Medulla oblongata (tissue), 1 donor: Measurements from ENCODE around the gene ZNF423.
"Not testable (repeated sequence)": the region's sequence is repeated elsewhere in the genome, so short reads cannot be mapped to it uniquely, and the experiment has no call there.

ENCODE experiments used
- DNase-seq: peaks from one replicate; pipeline ENCODE4 v3.0.0-alpha.2; 2015; ENCODE audit errors: extremely low spot score

ZNF423 gene

DNA sequence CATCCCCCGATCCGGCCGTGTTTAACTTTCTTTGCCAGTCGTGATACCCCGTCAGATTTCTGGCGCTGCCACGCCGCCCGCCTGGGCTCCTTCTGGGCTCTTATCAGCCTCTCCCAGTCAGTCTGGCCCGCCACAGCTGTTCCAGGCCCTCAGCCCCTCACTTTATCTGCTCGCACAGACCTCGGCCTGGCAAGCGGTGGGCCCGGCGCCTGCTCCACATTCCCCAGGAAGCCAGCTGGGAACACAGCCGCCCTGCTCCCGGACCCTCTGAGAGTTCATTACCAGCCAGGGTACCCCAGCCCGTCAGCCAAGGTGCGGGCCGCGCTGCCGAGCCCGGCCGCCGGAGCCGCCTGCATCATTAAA lies 157.5 kb downstream of the ZNF423 start:
- DNase-seq, result no peak

DNA sequence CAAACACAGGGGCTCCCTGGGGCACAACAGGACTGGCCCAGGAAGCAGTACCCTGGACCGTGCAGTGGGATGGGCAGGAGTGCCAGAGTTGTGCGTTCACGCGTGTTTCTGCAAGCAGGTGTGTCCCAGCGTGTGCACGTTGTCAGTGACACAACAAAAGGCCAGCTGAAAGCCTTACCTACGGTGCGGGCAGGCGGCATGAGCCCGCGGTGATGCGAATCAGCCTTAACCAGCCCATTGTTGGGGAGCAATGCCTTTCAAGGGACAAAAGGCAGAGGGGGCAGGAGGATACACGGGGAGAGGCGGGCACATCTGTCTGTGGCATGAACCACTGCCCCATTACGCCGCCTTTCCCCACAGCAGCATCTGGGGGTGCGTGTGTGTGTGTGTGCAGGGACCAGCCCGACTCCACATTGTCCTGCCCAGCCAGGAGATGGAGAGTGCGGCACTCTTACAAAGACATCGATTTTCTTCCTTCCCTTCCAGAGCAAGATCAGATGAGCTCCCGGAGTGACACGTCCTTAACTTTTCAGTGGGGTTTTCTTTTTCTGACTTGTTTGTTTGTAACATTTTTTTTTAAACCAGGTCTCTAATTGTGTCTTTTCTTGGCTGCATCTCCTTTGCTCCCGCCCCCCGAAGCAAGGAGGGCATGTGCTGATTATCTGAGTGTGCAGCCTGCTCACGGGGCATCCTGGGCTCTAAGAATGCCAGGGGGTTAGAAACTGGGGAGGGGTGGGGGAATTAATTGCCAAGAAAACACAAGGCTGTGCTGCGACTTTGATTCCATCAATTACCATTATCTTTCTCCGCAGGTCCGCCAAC lies 158.1 kb downstream of the ZNF423 start:
- no peak for DNase-seq

DNA sequence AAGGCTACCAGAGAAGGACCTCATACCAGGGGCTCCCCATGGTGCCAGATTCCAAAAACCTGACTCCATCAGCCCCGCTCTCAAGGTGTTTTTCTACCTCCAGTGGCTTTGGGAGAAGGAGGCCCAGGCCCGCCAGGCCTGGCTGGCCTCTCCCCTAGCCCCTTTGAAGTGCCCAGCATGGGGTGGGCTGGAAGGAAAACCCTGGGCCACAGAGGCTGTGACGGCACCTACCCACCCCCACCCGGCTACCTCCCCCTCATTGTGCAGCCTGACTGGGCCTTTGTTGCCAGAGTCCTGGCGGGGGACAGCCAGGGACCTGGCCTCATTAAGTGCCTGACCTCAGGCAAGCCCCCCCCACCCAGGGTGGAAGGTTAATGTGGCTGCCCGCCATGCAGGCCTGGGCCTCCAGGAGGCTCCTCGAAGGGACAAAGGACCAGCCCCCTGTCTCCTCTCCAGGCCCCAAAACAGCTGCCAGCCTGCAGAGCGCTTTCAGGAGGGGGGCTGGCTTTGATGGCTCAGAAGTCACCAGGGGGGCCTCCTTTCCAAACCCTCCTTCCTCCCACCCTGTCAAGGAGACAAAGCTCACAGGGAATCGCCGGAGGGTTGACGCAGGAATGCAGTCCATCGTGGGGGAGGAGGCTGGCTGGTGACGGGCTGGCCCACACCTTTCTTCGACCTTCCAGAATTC lies 159.4 kb downstream of the ZNF423 start:
- no peak for DNase-seq

DNA sequence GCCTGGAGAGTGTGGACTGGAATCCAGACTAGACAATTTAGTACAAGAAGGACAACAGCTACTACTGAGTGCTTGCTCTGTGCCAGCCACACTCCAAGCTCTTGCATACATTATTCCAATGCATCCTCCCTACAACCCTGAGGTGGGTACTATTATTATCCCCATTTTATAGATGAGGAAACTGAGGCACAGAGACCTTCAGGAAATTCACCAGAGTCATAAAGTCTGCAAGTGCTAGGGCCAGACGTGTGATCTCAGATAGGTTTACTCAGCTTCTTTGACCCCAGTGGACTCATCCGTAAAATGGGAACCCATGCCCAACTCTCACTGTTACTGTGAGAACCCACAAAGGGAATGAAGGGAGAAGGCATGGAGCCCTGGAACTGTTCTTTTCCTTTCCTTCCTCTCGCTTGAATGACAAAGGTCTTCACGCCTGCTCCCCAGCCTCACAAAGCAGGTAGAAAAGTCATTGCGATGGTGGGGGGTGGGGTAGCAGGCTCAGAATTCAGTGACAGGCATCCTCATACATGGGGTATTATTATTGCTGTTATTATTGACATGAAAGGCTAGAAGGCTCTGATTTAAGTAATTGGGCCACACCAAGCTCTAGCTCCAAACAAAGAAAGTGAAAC lies 160.0 kb downstream of the ZNF423 start:
- no peak for DNase-seq

DNA sequence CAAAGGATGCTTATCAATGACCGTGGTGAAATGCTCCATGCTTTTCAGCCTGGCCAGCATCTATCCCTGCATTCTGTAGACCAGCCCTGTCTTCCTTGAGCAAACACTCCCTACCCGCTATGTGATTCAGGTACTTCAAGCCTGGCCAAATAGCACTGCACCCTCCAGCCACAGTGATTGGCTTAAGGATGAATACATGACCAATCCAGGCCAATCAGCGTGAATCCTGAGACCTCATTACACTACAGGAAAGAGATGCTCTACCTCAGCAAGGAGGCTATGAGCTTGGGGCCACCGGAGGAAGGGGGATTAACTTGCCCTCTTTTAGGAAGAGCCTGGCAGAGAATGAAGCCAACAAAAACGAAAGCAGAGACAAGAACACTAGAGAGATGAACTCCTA lies 162.5 kb downstream of the ZNF423 start:
- no peak for DNase-seq

DNA sequence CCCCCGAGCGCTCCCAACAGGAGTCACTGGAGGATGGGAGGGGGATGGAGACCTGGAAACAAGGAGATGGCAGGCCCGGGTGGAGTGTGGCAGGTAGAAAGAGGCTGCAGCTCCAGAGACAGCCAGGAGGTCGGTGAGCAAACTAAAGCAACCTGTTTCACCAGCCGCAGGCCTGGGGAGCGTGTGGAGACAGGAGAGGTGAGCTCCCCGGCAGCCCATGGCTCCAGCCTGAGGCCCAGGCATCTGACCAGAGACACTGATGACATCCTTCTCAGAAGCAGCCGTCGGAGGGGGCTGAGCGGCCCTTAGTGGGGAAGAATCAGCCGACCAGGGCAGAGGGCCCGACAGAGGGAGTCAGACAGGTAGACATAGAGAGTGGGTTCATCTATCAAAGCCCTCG lies 165.1 kb downstream of the ZNF423 start:
- no peak for DNase-seq

DNA sequence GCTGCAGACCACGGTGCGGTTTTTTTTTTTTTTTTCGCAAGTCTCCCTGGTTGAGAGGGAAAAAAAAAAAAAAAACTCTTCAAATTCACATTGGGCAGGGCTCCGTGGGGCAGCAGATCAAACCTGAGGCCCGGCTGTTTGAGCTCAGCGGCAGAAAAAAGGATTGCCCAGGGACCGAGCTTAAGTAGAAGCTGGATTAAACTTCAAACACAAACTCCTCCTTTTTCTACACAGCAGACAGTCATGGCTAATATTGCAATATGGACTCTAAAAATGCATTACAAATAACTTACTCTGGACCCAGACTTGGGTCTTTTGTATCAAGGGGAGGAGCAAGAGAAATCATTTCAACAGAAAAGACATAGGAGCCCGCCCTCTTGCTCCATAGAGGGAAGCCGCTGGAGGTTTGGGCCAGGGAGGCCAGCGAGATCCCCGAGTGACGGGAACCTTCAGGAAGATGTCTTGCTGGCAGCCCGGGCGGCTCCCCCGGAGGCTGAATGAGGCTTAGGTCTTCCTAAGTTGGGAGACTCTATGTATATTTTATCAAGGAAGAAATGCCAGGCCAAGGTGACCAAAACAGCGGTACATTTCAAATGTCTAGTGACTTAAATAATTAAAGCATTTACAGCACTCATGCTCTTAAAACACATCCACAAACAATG lies 167.7 kb downstream of the ZNF423 start:
- DNase-seq, result no peak

DNA sequence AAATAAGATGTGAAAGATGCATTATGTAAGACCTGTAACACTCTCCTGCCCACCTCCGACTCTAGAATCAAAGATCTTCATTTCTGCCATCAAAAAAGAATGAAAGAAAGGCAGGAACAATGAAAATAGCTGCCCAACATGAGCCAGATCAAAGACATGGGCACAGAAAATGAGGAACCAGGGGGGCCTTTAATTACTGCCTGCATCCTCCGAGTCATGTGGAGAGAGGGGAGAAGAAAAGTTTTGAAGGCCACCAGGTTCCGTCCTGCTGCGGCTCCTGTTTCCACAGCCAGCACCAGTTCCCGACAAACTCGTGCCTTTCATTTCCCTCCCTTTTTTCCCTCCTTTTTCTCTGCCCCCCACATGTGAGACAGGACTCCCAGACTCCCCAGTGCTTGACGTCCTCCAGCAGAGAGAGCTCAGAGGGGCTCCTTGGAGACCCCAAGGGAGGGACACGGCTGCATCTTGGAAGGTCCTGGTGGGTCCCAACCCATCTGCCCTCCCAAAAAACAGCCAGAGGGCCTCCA lies 168.4 kb downstream of the ZNF423 start:
- no peak for DNase-seq

DNA sequence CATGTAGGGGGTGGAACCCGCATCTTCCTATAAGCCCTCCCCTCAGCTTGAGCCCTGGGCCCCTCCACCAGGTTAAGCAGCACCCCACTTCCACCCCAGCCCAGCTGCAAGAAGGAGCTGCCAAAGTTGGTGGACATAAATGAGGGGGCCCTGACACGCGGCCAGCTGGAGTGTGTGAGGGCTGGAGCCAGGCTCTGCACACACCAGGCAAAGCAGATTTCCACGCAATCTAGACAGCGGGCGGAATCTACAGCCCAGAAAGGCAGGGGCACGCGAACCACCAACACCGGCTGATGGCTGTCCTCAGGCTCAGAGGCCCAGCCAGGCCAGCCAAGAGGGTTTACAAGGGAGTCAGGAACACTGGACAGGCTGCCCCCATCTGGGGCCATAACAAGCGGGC lies 171.2 kb downstream of the ZNF423 start:
- DNase-seq, result no peak

DNA sequence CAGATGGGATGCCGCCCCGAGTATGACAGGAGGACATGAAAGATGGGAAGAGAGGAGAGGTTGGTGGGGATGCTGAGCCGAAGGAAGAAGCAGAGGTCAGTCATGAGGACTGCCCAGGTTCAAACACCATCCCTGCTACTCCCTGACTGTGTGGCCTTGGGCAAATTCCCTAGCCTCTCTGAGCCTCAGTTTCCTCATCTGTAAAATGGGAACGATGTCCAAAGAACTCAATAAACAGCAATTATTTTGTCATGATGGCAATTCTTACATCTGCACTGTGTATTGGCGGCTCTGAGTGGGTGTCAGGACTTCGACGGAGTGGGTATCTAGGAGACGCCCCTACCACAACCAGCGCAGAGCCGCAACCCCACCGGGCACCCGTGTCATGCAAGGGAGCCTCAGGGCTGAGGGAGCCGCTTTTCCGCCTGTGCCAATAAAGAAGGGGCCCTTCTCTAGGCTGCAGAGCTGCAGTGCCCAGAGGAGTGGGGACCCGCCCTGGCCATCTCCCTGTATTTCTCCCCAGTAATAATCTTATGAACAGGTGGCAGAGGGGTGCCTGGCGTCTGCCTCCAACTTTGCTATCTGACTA lies 173.2 kb downstream of the ZNF423 start:
- no peak for DNase-seq

DNA sequence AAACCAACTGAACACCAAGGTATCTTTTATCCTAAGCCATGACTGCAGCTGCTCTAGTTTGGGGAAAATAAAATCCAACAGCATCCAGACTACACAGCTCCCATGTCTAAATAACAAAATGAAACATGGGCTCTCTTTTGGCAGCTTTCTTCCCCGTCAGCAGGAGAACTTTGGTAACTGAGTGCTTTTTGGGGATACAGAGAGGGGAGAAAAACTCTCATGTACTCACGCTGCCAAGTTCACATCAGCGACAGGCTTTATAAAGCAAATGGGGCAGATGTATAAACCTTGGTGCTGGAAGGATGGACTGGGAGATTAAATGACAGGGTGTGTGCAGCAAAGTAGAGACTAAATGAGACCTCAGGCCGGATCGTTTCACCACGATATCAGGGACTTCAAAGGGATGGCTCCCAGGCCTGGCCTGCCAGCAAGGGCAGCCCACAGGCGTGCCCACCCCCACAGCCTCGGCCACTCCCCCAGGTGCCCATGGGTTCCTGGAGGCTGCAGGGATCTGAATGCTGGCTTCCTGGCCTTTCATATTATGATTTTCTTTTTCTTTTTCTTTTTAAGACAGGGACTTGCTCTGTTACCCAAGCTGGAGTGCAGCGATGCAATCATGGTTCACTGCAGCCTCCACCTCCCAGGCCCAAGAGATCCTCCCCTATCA lies 174.6 kb downstream of the ZNF423 start:
- no peak for DNase-seq

DNA sequence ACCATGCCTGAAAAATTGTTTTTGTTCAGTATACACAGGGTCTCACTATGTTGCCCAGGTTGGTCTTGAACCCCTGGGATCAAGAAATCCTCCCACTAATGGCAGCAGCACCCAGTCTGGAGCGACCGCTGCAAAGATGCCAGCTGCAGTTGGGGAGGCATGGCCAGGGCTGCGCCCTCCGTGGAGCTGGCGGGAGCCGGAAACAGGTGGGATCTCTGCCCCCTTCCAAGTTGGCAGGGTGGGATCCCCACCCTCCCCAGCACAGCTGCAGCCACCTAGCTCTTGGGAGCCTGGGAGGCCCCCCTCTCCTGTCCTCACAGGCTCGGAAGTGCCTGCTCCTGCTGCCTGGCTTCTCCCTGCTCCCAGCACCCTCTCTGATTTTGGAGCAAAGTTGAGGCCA lies 176.8 kb downstream of the ZNF423 start:
- no peak for DNase-seq

DNA sequence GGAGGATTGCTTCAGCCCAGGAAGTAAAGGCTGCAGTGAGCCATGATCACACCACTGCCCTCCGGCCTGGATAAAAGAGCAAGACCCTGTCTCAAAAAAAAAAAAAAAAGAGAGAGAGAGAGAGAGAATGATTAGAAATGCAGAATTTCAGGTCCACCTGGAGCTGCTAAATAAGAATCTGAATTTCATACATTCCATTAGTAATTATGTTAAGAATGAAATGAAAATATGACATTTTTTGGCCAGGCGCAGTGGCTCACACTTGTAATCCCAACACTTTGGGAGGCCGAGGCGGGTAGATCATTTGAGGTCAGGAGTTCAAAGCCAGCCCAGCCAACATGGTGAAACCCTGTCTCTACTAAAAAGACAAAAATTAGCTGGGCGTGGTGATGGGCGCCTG lies 178.3 kb downstream of the ZNF423 start:
- not testable (repeated sequence) for DNase-seq

DNA sequence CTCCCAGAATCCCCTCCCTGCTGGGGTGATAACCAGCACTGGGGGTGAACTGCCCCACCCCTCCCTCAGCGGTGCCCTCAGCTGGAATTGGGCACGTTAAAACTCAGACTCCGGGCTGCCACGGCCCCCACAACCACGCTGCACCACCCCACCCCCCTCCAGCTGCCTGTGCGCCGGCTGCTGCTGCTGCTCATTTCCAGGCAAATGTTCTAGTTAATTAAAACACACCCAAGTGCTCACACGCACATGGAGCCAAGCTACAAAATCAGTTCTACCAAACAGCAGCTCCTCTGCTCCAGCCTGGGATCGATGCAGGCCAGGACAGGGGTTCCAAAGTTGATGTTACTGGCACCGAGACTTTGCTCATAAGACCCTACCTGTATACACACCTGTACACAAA lies 180.5 kb downstream of the ZNF423 start:
- no peak for DNase-seq

DNA sequence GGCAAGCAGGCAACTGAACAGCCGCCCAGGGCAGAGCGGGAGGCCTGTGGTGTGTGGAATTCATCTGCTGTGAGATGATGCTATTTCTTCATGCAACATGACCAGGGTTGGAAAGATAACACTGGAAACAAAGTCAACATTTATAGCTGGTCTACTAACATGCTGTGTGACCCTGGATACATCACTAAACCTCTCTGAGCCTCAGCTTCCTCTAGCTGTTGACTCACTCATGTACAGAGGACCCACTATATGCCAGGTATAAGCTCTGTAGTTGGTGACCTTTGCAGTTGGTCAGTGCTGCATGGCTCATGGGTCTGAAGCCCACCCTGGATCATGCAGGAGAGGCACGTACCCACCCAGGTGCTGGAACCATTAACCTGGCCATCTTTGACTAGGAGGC lies 180.9 kb downstream of the ZNF423 start:
- DNase-seq, result no peak

DNA sequence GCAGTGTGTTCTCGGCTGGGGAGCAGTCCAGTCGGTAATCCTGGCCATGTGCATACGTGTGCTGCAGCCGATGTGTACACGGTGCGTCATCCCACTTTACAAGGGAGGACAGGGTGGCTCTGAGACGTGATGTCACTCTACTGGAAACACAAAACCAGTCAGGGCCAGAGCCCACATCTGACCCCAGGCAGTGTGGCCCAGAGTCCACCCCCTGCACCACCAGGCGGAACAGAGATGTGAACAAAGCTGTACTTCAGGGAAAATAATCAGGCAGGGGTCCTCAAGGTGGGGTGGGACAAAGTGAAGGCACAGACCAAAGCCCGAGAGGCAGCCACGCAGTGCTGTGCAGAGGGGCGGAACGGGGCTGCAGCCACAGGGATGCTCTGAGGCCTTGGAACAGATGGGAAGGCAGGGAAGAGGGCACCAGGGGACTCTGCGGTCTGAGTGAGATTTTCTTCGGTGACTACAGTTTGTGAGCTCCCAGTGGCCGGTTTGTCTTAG lies 181.5 kb downstream of the ZNF423 start:
- no peak for DNase-seq

DNA sequence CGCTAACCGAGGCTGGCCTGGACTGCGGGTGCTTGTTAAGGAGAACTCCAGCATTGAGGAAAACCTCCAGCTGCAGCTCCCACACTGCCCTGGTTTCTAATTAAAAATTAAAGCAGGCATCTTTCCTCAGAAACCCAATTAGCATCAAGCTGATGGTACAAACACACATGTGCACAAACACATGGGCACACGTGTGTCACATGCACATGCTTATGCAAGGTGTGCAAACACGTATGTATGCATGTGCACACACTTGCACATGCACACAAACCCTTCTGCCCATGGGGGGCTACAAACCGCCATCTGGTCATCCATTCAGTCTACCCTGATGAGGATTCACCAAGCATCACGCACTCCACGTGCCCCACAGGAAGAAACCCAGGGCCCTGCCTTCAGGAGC lies 182.5 kb downstream of the ZNF423 start:
- no peak for DNase-seq

DNA sequence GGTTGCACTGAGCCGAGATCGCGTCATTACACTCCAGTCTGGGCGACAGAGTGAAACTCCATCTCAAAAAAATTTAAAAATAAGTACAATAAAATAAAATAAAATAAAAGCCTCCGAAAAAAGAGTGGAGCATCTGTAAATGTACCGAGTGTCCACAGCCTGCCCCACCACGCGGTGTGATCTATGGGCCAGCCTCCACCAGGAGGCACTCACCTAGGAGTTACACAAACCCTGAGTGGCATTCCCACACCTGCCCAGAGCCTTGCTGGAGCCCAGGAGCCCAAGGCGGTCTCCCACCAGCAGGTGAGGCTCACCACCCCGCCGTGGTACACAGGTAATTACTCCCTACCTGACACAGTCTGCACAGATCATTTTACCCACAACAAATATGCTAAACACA lies 183.2 kb downstream of the ZNF423 start:
- no peak for DNase-seq

DNA sequence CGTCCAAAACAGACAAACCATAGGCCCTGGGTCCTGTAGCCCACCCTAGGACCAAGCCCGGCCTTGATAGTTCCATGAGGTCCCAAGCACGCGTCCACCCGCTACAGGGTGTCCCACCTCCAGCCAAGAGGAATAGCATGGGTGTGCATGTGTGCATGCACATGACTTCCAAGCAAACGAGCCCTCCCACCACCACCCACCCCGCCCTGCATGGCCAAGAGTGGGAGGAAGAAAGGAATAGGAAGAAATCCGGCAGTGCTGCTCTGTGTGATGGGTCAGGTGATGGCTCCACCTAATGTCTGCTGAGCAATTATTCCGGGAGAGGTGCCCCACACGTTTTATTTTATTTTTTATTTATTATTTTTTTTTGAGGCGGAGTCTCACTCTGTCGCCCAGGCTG lies 184.6 kb downstream of the ZNF423 start:
- DNase-seq, result no peak

DNA sequence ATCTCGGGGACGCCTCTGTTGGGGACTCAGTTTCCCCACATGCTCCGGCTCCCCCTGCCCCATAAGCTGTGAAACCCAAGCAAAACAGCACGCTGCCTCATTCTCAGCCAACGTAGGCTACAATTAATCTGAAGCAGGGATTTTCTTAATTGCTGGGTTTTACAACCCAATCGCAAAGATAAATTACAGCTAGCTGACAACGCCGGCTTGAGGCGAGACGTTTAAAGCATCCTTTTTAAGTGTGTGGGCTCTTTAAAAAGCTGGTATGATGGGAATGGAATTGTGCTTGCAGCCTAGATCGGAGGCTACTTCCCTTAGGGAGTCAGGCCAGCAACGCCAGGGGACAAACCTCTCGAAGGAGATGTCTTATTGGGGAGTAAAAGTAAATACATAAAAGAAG lies 185.3 kb downstream of the ZNF423 start:
- DNase-seq, result no peak
